NCI-H1694 (cell line): Measurements from ENCODE around the gene COL5A1.
"Not testable (repeated sequence)": the region's sequence is repeated elsewhere in the genome, so short reads cannot be mapped to it uniquely, and the experiment has no call there.

ENCODE experiments used
- DNase-seq: peaks from one replicate; lab custom pipeline; 2025; lab: John Stamatoyannopoulos, UW

The COL5A1 gene

DNA sequence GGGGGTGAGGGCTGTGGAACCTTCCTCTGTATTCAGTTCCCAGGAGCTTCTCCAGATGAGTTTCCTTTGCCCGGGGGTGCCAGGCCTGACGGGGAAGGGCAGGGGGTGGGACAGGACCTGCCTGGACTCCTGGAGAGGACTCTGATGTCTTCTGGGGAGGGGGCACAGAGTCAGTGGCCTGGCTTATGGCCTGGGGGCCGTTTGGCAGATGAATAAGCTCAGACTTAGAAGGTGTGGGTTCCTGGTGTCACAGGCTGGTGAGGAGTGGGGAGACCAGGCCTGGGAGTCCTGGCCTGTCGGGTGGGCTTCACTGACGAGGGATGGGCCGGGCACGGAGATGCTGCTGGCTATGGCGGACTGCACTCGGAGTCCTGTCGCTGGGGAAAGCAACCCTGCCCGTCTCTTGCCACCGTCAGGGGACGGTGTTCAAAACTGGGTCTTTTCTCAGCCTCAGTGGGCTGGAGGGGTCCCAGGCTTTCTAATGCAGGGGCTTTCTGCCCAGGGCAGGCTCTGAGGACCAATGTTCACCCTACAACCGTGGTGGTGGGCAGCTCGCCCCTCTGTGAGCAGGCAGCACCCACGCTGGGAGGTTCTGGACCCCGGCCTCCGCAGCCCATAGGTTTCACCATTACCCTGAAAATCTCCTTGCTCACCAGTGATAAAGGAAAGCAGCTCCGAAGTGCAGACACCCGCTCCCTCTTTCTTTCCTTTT is 16.2 kb downstream of the COL5A1 start:
- no peak for DNase-seq

GRCh38 chr9:134658378-134658955 is 16.9 kb downstream of the COL5A1 start:
- peak; percentile 30 for DNase-seq

GRCh38 chr9:134659688-134660131 is 18.1 kb downstream of the COL5A1 start:
- DNase-seq, result no peak

DNA sequence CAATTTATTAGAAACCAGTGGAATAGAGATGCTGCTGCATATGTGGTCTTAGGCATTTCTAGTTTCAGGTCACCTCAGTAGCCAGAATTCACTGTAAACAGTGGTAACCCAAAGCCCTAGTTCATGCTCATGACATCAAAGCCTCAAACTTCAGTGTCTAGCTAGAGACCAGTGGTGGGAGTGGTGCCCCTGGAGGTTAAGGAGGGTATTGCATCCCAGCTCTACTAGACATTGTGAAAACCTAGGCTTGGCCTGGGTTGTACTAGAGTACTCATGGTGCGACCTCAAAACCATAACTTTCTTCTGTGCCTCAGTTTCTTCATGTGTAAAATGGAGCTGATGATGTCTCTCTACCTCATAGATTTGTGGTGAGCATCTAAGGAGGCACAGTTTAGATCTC is 18.8 kb downstream of the COL5A1 start:
- DNase-seq, result no peak

DNA sequence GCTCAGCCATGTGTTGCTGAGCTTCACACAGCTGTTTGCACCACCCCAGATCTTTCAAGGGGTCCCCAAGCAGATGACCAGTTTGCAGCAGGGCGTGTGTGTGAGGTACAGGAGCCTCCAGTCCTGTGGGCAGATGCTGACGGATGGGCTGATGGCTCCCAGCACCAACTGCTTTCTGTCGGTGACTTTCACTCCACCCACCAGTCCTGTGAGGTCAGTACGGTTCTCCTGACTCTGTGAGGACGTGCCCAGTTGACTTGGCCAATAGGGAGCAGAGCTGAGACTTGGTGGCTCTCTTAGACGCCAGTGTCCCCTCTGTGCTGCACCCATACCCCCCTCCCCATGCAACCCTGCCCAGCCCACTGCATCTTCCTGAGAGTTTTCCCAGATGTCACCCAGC is 19.7 kb downstream of the COL5A1 start:
- DNase-seq, result no peak

DNA sequence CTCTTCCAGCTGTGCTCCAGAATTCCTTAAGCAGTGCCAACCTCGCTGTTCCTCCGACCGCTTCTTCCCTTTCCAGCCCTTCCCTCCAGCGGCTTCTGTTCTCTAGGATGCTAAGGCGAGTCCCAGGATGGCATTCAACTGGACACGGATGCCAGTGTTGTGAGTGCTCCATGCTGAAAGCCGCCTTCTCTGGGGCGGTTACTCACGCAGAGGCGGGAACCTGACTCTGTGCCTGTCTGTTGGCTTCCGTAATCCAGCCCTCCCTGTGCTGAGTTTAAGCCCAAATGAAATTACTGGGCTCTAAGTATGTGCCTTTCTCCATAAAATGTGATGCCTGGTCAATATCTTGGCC is 20.2 kb downstream of the COL5A1 start:
- DNase-seq, result no peak

GRCh38 chr9:134662143-134662876 is 20.7 kb downstream of the COL5A1 start:
- no peak for DNase-seq

GRCh38 chr9:134663084-134663483 is 21.5 kb downstream of the COL5A1 start:
- no peak for DNase-seq

GRCh38 chr9:134663753-134664415 is 22.3 kb downstream of the COL5A1 start:
- no peak for DNase-seq

DNA sequence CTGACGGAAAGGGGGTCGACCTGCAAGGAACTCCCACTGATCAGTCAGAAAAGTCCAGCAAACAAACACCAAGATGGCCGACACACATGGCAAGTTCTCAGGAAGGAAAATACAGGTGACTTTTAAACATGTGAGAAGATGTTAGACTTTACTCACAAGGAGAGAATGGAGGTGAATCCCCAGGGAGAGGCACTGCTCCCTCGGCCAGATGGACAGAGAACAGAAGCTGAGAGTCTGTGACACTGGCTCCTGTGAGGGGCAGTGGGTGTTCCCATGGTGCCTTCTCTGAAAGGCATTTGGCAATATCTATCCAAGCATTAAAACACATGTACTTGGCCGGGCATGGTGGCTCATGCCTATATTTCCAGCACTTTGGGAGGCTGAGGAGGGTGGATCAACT is 22.8 kb downstream of the COL5A1 start:
- DNase-seq, result no peak

DNA sequence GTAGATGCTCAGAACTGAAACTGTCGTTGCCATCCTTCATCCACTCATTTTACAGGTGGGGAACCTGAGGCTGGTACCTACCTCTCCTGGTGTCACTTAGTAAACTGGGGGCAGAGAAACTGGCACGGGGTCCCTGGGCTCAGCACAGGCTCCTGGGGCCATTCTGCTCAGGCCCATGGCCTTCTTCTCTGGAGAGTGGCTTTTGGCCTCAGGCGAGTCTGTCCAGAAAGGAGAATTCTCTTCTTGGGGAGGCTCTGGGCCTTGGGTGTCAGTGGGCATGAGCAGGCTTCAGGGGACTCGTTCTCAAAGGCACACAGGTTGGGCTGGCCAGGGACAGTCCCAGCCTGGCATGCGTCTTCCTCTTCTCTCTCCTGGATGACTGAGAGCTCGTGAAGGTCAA is 24.6 kb downstream of the COL5A1 start:
- DNase-seq, result no peak

GRCh38 chr9:134666831-134667230 is 25.2 kb downstream of the COL5A1 start:
- no peak for DNase-seq

DNA sequence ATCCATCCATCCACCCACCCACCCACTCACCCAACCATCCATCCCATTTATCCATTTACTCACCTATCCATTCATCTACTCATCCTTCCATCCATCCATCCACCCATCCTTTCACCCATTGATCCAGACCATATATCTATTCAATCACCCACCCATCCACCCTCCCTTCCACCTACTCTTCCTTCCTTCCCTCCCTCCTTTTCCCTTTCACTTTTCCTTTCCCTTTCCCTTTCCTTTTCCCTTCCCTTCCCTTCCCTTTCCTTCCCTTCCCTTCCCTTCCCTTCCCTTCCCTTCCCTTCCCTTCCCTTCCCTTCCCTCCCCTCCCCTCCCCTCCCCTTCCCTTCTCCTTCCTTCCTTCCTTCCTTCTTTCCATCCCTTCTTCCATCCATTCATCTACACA is 27.4 kb downstream of the COL5A1 start:
- DNase-seq, result not testable (repeated sequence)

- DNase-seq, result no peak
These were observed 27.9 kb downstream of the COL5A1 start for GRCh38 chr9:134669399-134669955.

DNA sequence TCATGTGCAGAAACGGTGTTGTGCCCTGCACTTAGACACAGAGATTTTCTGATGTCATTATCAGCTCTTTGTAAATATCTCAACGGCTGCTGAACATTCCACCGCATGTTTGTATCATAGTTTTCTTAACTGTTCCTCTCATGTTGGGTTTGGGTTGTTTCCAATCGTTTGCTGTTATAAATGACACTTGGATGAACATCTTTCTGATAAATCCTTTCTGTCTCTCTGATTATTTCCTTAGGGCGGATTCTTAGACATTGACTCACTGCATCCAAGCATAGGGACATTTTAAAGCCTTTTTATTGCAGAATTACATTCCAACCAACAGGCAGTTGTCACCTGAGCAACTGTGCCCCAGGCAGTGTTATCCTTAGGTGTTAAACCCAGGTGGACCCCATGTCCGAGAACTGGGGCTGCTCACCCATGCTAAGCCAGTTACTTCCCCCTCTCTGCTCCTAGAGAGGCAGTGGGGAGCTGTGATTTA is 28.5 kb downstream of the COL5A1 start:
- DNase-seq, result no peak

- no peak for DNase-seq
These were observed 29.3 kb downstream of the COL5A1 start for GRCh38 chr9:134670851-134671281.

GRCh38 chr9:134671341-134672113 is 29.9 kb downstream of the COL5A1 start:
- DNase-seq, result no peak

- DNase-seq, result no peak
These were observed 34.8 kb downstream of the COL5A1 start for GRCh38 chr9:134676361-134676760.

DNA sequence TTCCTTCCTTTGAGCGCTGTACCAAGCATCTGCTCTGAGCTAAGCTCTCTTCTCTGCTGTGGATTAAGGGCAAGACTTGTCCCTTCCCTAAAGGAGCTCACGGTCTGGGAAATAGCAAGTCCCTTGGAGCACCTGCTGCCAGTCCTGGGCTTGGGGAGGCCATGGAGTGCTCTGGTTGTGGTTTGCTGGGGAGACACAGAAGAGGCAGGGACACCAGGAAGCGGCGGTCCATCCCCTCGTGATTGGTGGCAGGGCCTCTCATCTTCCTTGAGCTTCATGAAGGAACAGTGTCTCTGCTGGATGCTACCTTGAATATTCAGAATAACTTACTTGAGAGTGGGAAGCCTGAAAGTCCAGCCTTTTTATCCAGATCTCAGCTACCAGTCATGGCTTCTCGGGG is 35.3 kb downstream of the COL5A1 start:
- no peak for DNase-seq

GRCh38 chr9:134677743-134678142 is 36.1 kb downstream of the COL5A1 start:
- no peak for DNase-seq

DNA sequence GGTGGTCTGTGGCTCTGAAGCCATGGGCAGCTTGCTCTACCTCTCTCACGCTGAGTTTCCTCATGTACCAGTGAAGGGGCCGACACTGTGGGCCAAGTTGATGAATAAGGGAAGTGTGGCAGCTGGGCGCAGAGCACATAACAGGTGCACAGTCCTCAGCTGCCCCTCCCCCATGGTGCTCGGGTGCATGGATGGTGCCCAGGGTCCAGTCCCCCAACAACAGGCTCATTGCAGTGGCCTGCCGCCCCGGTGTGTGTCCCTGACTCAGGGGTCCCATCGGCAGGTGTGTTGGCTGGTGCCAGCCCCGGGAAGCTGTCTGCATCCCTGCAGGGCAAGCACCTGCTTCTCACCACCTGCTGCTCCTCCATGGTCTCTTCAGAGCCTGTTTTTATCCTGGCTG is 36.6 kb downstream of the COL5A1 start:
- DNase-seq, result no peak
